Hepatocyte (in vitro differentiated cells): ENCODE results near the gene CEP128.

Experiments
- EZH2 ChIP-seq: fragments of 200-600 bp; sonication (generic); IDR thresholded peaks from 2 replicates; pipeline ENCODE4 v1.6.1; 2016; ENCODE audit warnings: antibody characterized with exemption, mild to moderate bottlenecking, borderline replicate concordance
- EZH2phosphoT487 ChIP-seq: fragments of 200-600 bp; sonication (generic); IDR thresholded peaks from one replicate; pipeline ENCODE4 v1.6.1; 2018; ENCODE audit warnings: antibody characterized with exemption, mild to moderate bottlenecking, low read depth, moderate library complexity; ENCODE audit not compliant: unreplicated experiment, severe bottlenecking
- TF ChIP-seq, protein P1 (sequence below): fragments of 200-600 bp; sonication (generic); IDR thresholded peaks from 2 replicates; pipeline ENCODE4 v1.5.1; 2016; ENCODE audit warnings: antibody characterized with exemption, mild to moderate bottlenecking; ENCODE audit not compliant: poor library complexity

DNA sequence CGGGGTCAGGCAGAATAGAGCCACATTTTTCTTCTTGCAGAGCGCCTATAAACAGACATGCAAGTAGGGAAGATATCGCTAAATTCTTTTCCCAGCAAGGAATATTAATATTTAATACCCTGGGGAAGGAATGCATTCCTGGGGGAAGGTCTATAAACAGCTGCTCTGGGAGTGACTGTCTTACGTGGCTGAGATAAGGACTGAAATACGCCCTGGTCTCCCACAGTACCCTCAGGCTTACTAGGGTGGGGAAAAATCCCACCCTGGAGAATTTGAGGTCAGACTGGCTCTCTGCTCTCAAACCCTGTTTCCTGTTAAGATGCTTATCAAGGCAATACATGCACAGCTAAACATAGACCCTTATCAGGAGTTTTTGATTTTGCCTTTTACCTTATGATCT lies 262.3 kb downstream of the CEP128 start:
- TF ChIP-seq, protein P1, sequence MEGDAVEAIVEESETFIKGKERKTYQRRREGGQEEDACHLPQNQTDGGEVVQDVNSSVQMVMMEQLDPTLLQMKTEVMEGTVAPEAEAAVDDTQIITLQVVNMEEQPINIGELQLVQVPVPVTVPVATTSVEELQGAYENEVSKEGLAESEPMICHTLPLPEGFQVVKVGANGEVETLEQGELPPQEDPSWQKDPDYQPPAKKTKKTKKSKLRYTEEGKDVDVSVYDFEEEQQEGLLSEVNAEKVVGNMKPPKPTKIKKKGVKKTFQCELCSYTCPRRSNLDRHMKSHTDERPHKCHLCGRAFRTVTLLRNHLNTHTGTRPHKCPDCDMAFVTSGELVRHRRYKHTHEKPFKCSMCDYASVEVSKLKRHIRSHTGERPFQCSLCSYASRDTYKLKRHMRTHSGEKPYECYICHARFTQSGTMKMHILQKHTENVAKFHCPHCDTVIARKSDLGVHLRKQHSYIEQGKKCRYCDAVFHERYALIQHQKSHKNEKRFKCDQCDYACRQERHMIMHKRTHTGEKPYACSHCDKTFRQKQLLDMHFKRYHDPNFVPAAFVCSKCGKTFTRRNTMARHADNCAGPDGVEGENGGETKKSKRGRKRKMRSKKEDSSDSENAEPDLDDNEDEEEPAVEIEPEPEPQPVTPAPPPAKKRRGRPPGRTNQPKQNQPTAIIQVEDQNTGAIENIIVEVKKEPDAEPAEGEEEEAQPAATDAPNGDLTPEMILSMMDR = no peak
- TF ChIP-seq EZH2phosphoT487 (no peak), EZH2 (no peak)
